Left renal pelvis (tissue), 4 donors: ENCODE results near the gene TCF12. TPM values are rescaled to one million over a fixed set of nuclear protein-coding genes. Genes with fewer than 3 reads are reported as not detected.
"Not testable (repeated sequence)": the region's sequence is repeated elsewhere in the genome, so short reads cannot be mapped to it uniquely, and the experiment has no call there.

Source experiments
- DNase-seq, 4 donors: peaks; one replicate each; pipeline ENCODE4 v3.0.0-alpha.2; 2013; ENCODE audit warnings: low read depth in 4 of 4, low spot score in 3 of 4
- polyA plus RNA-seq, 4 donors: library from polyadenylated mRNA; unstranded; fragments of 120-200 nt; gene quantifications; one replicate each; pipeline ENCODE4 v1.2.1, GENCODE V29; 2013; ENCODE audit not compliant: insufficient read length in 4 of 4

TCF12 gene
- polyA plus RNA-seq, 4 donors = 152 to 313 (median 190) TPM

- DNase-seq = no peak
Measured at GRCh38 chr15:57010724-57011123, 92.3 kb downstream of the TCF12 start.

GRCh38 chr15:57012556-57012955 is 94.1 kb downstream of the TCF12 start:
- DNase-seq = no peak

- not testable (repeated sequence) for DNase-seq
Measured at GRCh38 chr15:57014896-57015295, 96.5 kb downstream of the TCF12 start.

- no peak for DNase-seq
Measured at GRCh38 chr15:57015360-57015759, 96.9 kb downstream of the TCF12 start.

GRCh38 chr15:57015897-57016296 is 97.5 kb downstream of the TCF12 start:
- no peak for DNase-seq

GRCh38 chr15:57017024-57017423 is 98.6 kb downstream of the TCF12 start:
- no peak for DNase-seq

- no peak for DNase-seq
Measured at GRCh38 chr15:57018151-57018550, 99.7 kb downstream of the TCF12 start.

- DNase-seq = no peak
Measured at GRCh38 chr15:57019496-57020160, 101.2 kb downstream of the TCF12 start.

- no peak for DNase-seq
Measured at GRCh38 chr15:57025264-57025926, 107.0 kb downstream of the TCF12 start.

- DNase-seq = peak in 1 of 4 donors; percentile 22
Measured at GRCh38 chr15:57026016-57026592, 107.7 kb downstream of the TCF12 start.

GRCh38 chr15:57027596-57027995 is 109.2 kb downstream of the TCF12 start:
- DNase-seq = no peak

- DNase-seq = no peak
Measured at GRCh38 chr15:57028176-57028575, 109.7 kb downstream of the TCF12 start.

- DNase-seq = no peak
Measured at GRCh38 chr15:57030011-57030410, 111.6 kb downstream of the TCF12 start.

- no peak for DNase-seq
Measured at GRCh38 chr15:57031082-57031481, 112.6 kb downstream of the TCF12 start.

GRCh38 chr15:57031605-57032004 is 113.2 kb downstream of the TCF12 start:
- peak in 1 of 4 donors; percentile 22 for DNase-seq

GRCh38 chr15:57032338-57032737 is 113.9 kb downstream of the TCF12 start:
- no peak for DNase-seq

- DNase-seq = no peak
Measured at GRCh38 chr15:57033715-57034439, 115.4 kb downstream of the TCF12 start.

- DNase-seq = no peak
Measured at GRCh38 chr15:57034613-57035012, 116.2 kb downstream of the TCF12 start.

- no peak for DNase-seq
Measured at GRCh38 chr15:57035664-57036063, 117.2 kb downstream of the TCF12 start.

- DNase-seq = no peak
Measured at GRCh38 chr15:57036352-57036751, 117.9 kb downstream of the TCF12 start.

- DNase-seq = no peak
Measured at GRCh38 chr15:57037548-57037947, 119.1 kb downstream of the TCF12 start.
